PC-3 (cell line): ENCODE results near the gene NRN1. TPM values are rescaled to one million over a fixed set of nuclear protein-coding genes. Genes with fewer than 3 reads are reported as not detected.

ENCODE experiments used
- ATAC-seq: fragments of 200-7000 bp; cut with Tn5 transposase; 2 replicates; pipeline ENCODE4 v1.9.1; 2020; ENCODE audit warnings: mild to moderate bottlenecking, moderate library complexity
- BruUV-seq: library from RNA; stranded (reverse); fragments of 400-500 nt; replicated peaks from 2 replicates; lab custom pipeline; 2021; lab: Mats Ljungman, UMichigan
- CTCF ChIA-PET: fragments of 300-600 bp; sonication (Branson Sonifier 250); formaldehyde crosslinking; loops from one replicate; lab custom pipeline; 2022; ENCODE audit warnings: antibody characterized with exemption; lab: Charles Lee
- POLR2A ChIA-PET: fragments of 300-600 bp; sonication (Branson Sonifier 250); formaldehyde crosslinking; loops from one replicate; lab custom pipeline; 2022; ENCODE audit warnings: antibody characterized with exemption; ENCODE audit not compliant: unreplicated experiment; lab: Charles Lee
- DNase-seq: peaks from one replicate; pipeline ENCODE4 v3.0.0-alpha.2; 2015
- H2AFZ ChIP-seq: fragments of 300-600 bp; sonication (generic); 2 replicates; pipeline ENCODE4 v1.6.0; 2016; ENCODE audit warnings: antibody characterized with exemption, low read length
- H3F3A ChIP-seq: fragments of 300-600 bp; sonication (generic); one replicate; pipeline ENCODE4 v1.6.0; 2017; ENCODE audit warnings: antibody characterized with exemption, low read length, control low read depth, mild to moderate bottlenecking; ENCODE audit not compliant: unreplicated experiment
- H3K27ac ChIP-seq: fragments of 300-600 bp; sonication (generic); 2 replicates; pipeline ENCODE4 v1.5.1; 2016; ENCODE audit warnings: mild to moderate bottlenecking, low read length
- H3K27me3 ChIP-seq: fragments of 300-600 bp; sonication (generic); 2 replicates; pipeline ENCODE4 v1.6.1; 2016; ENCODE audit warnings: low read length, mixed read lengths
- H3K36me3 ChIP-seq: fragments of 300-600 bp; sonication (generic); 2 replicates; pipeline ENCODE4 v1.6.1; 2016; ENCODE audit warnings: low read depth, mixed run types, low read length, mixed read lengths
- H3K4me1 ChIP-seq: fragments of 300-600 bp; sonication (generic); 2 replicates; pipeline ENCODE4 v1.5.1; 2016; ENCODE audit warnings: low read length; ENCODE audit not compliant: insufficient read depth
- H3K4me2 ChIP-seq: fragments of 300-600 bp; sonication (generic); 2 replicates; pipeline ENCODE4 v1.6.0; 2016; ENCODE audit warnings: low read length
- H3K4me3 ChIP-seq: fragments of 300-600 bp; sonication (generic); 2 replicates; pipeline ENCODE4 v1.5.1; 2016; ENCODE audit warnings: mild to moderate bottlenecking, low read length, mixed read lengths
- H3K79me2 ChIP-seq: fragments of 300-600 bp; sonication (generic); 2 replicates; pipeline ENCODE4 v1.6.1; 2017; ENCODE audit warnings: low read length, mixed read lengths
- H3K9ac ChIP-seq: fragments of 300-600 bp; sonication (generic); 2 replicates; pipeline ENCODE4 v1.6.0; 2016; ENCODE audit warnings: mild to moderate bottlenecking, low read length
- H3K9me2 ChIP-seq: fragments of 300-600 bp; sonication (generic); replicated peaks from 2 replicates; pipeline ENCODE4 v1.6.1; 2016; ENCODE audit warnings: mixed run types, low read length, mixed read lengths
- H3K9me3 ChIP-seq: fragments of 300-600 bp; sonication (generic); 2 replicates; pipeline ENCODE4 v1.6.1; 2016; ENCODE audit warnings: low read length, mixed read lengths
- H4K20me1 ChIP-seq: fragments of 300-600 bp; sonication (generic); 2 replicates; pipeline ENCODE4 v1.6.1; 2016; ENCODE audit warnings: low read length, mixed read lengths
- EZH2 ChIP-seq: fragments of 300-600 bp; sonication (generic); IDR thresholded peaks from one replicate; pipeline ENCODE4 v1.6.1; 2017; ENCODE audit warnings: antibody characterized with exemption, mild to moderate bottlenecking, low read length; ENCODE audit not compliant: unreplicated experiment
- EZH2phosphoT487 ChIP-seq: fragments of 300-600 bp; sonication (generic); IDR thresholded peaks from 2 replicates; pipeline ENCODE4 v1.6.1; 2018; ENCODE audit warnings: mild to moderate bottlenecking, antibody characterized with exemption, low read length, borderline replicate concordance
- intact Hi-C: fragments of 100-400 bp; cut with micrococcal nuclease; formaldehyde crosslinking; loops from 2 replicates; pipeline ENCODE4 v1.9.0; 2023
- total RNA-seq: library from RNA; depleted of rRNA; stranded (reverse); fragments of >200 nt; gene quantifications from 2 replicates; pipeline ENCODE4 v1.2.3, GENCODE V29; 2014
- TF ChIP-seq, protein P1 (sequence below): fragments of 300-600 bp; sonication (generic); conservative IDR thresholded peaks from 2 replicates; pipeline ENCODE4 v1.5.1; 2017; ENCODE audit warnings: antibody characterized with exemption, low read depth, mild to moderate bottlenecking, low read length

Gene NRN1
- total RNA-seq, 1 experiment from 2014 or later: not detected

DNA sequence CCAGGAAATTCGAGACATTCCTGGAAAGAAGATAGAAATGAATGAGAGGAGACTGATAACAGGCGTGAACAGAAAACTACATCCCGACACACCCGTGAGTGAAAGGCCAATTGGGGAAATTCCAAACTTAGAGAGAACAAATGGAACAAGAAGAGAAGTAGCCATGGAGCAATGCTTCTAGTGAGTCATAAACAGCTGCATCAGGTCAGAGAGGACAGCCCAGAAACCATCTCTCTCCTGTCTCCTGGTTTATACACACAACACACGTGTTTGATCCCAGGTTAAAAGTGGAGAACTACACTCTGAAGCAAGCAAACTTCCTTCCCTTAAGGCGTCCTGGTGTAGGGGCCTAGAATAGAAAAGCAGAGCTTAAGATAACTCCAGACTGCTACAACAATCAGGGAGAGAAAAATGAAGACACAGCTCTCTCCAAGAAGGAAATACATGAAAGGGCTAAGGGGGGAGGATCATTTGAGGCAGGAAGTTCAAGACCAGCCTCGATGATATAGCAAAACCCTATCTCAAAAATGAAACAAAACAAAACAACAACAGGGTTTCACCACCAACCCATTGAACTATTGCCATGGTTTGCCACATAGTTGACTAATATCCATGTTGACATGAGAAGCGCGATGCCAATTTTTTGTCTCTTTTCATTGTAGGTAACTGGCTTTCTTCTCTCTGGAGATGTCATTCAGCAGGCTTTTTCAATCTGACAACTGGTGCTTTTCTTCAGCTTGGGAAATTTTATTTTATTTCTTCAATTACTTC lies 26.9 kb downstream of the NRN1 start:
- H2AFZ ChIP-seq: no peak overlapping the region
- H3K9me2 ChIP-seq: no peaks in the 10 kb centered on the region
- no peaks in the 10 kb centered on the region for H3K4me1 ChIP-seq
- no peak overlapping the region for H3K4me2 ChIP-seq
- DNase-seq: no peak
- H3K79me2 ChIP-seq: no peaks in the 10 kb centered on the region
- BruUV-seq: no TSS peak
- no peaks in the 10 kb centered on the region for H4K20me1 ChIP-seq
- no peak for TF ChIP-seq EZH2phosphoT487
- no peak for TF ChIP-seq EZH2
- TF ChIP-seq, protein P1, sequence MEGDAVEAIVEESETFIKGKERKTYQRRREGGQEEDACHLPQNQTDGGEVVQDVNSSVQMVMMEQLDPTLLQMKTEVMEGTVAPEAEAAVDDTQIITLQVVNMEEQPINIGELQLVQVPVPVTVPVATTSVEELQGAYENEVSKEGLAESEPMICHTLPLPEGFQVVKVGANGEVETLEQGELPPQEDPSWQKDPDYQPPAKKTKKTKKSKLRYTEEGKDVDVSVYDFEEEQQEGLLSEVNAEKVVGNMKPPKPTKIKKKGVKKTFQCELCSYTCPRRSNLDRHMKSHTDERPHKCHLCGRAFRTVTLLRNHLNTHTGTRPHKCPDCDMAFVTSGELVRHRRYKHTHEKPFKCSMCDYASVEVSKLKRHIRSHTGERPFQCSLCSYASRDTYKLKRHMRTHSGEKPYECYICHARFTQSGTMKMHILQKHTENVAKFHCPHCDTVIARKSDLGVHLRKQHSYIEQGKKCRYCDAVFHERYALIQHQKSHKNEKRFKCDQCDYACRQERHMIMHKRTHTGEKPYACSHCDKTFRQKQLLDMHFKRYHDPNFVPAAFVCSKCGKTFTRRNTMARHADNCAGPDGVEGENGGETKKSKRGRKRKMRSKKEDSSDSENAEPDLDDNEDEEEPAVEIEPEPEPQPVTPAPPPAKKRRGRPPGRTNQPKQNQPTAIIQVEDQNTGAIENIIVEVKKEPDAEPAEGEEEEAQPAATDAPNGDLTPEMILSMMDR: no peak
- no peaks in the 10 kb centered on the region for H3K9me3 ChIP-seq
- H3K27ac ChIP-seq: no peak overlapping the region
- POLR2A ChIA-PET: no interaction called here
- intact Hi-C loops: no loop called here
- H3K36me3 ChIP-seq: no peaks in the 10 kb centered on the region
- CTCF ChIA-PET: no interaction called here
- H3K4me3 ChIP-seq: no peak overlapping the region
- H3F3A ChIP-seq: no peaks in the 10 kb centered on the region
- no peaks in the 10 kb centered on the region for H3K27me3 ChIP-seq
- no peak overlapping the region for H3K9ac ChIP-seq
- ATAC-seq: no peak

DNA sequence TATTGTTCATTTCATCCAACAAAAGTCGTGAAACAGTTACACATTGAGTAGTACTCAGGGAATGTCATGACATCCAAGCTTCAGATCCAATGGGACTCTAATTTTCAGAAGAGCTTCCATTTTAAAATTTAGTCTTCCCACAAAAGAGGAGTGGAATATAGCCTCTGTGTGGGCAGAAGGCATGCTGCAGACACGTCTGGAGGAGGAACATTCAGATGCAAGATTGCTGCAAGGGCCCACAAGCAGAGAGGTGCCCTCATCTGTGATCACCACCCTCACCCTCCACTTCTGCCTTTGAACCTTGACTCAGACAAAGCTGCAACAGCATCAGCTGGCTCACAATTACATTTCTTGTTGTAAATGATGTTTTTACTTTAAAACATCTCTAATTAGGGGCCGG lies 29.9 kb downstream of the NRN1 start:
- intact Hi-C loops: no loop called here
- Histone ChIP-seq H3K4me3 (no peak overlapping the region), H3K9me3 (no peaks in the 10 kb centered on the region), H3K4me1 (no peaks in the 10 kb centered on the region), H3K79me2 (no peaks in the 10 kb centered on the region), H3K27me3 (no peaks in the 10 kb centered on the region), H3F3A (no peaks in the 10 kb centered on the region), H3K9ac (no peak overlapping the region), H3K4me2 (no peak overlapping the region), H3K36me3 (no peaks in the 10 kb centered on the region), H4K20me1 (no peaks in the 10 kb centered on the region), H3K9me2 (no peaks in the 10 kb centered on the region), H3K27ac (no peak overlapping the region), H2AFZ (no peak overlapping the region)
- DNase-seq: no peak
- TF ChIP-seq EZH2phosphoT487 (no peak), EZH2 (no peak)
- TF ChIP-seq, protein P1: no peak
- no TSS peak for BruUV-seq
- ATAC-seq: no peak
- ChIA-PET POLR2A (no interaction called here), CTCF (no interaction called here)
